GM19240 (cell line): Measurements from ENCODE around the gene KLHL14.
"Not testable (repeated sequence)": the region's sequence is repeated elsewhere in the genome, so short reads cannot be mapped to it uniquely, and the experiment has no call there.

ENCODE experiments used
- DNase-seq: peaks from one replicate; pipeline ENCODE4 v3.0.0; 2011; ENCODE audit warnings: low spot score; ENCODE audit not compliant: insufficient read length

KLHL14 gene, protein sequence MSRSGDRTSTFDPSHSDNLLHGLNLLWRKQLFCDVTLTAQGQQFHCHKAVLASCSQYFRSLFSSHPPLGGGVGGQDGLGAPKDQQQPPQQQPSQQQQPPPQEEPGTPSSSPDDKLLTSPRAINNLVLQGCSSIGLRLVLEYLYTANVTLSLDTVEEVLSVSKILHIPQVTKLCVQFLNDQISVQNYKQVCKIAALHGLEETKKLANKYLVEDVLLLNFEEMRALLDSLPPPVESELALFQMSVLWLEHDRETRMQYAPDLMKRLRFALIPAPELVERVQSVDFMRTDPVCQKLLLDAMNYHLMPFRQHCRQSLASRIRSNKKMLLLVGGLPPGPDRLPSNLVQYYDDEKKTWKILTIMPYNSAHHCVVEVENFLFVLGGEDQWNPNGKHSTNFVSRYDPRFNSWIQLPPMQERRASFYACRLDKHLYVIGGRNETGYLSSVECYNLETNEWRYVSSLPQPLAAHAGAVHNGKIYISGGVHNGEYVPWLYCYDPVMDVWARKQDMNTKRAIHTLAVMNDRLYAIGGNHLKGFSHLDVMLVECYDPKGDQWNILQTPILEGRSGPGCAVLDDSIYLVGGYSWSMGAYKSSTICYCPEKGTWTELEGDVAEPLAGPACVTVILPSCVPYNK

DNA sequence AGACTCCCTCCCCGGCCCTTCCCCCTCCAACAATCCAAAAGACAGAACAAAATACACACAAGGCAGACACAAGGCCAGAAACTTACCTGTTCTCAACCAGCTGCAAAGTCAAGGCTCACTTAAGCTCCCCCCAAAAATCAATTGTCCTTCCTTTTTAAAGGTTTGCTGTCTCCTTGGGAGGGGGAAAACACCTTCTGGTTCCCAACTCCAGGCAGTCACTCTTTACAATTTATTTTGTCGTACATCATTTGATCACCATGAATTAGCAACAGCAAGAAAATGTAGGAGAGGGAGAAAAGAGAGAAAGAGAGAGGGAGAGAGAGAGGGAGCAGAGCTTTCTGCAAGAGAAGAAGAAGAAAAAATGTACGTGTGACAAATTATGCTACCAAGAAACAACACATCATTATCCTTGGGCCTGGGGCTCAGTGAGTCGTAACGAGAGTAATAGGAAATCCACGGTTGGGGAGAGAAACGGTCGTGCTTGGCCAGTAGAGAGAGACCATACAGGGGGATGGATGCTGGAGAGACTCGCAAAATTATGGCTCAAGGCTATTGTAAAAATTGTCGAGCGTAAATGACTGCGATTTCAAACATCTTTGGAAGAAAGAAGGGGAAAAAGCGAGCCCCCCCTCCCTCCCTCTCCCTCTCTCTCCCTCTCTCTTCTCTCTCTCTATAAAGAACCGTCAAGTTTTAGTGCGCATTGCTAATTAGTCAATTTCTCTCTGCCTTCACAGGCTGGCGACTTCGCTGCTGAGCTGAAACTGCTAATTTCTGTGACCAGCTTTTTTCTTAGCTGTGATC is at the start of gene KLHL14:
Gene KLHL14, minus strand, starts transcription at position 443 of the 801 bp plus-strand sequence. CDS start 2,432 bp downstream, outside the sequence.
- no peak for DNase-seq

DNA sequence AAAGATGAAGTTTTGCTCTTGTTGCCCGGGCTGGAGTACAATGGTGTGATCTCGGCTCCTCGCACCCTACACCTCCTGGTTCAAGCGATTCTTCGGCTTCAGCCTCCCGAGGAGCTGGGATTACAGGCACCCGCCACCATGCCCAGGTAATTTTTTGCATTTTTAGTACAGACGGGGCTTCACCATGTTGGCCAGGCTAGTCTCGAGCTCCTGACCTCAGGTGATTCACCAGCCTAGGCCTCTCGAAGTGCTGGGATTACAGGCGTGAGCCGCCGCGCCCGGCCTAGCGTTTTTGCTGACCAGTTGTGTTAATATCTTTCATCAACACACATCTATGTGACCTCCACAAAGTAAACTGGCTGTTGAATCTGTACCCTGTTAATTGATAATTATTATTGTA is 49.4 kb upstream of the KLHL14 start:
- no peak for DNase-seq

DNA sequence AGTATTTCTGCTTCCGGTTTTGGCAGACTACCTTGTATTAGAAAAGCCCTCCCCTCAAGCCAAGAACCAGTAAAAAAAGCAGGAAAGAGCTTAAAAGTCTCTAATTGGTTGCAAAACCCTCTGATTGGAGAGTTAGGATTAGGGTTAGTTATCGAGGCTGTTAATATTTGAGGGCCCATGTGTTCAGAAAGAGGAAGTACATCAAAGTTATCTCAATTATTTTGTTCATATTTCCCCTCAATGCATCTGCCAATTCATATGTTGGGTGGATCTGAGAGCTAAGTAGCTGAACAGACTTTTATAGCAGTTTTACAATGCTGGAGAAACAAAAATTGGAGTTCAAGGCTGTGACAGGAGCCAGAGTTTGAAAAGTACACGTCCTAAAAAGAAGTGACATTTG is 43.1 kb upstream of the KLHL14 start:
- no peak for DNase-seq

DNA sequence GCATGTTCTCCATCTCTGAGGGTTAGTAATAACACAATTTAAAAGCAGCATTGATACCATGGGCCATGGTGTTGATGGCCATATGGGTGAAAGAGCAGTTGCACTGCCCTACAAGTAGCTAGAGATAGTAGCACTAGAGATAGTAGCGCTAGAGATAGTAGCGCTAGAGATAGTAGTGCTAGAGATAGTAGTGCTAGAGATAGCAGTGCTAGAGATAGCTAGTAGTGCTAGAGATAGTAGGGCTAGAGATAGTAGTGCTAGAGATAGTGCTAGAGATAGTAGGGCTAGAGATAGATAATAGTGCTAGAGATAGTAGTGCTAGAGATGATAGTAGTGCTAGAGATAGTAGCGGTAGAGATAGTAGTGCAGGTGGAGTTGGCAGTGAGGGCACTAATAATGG is 39.5 kb upstream of the KLHL14 start:
- DNase-seq: no peak

DNA sequence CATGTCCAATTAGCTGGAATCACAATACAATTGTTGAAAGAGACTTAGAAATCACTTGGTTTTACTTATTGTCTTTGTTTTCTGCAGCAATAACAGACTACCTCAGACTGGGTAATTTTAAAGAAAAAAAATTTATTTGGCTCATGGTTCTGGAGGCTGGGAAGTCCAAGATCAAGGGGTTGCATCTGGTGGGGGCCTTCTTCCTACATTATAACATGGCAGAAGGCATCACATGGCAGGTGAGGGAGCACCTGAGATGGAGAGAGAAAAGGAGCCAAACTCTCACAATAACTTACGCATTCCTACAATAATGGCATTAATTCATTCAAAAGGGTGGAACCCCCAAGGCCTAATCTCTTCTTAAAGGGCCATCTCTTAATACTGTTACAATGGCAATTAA is 37.5 kb upstream of the KLHL14 start:
- no peak for DNase-seq

DNA sequence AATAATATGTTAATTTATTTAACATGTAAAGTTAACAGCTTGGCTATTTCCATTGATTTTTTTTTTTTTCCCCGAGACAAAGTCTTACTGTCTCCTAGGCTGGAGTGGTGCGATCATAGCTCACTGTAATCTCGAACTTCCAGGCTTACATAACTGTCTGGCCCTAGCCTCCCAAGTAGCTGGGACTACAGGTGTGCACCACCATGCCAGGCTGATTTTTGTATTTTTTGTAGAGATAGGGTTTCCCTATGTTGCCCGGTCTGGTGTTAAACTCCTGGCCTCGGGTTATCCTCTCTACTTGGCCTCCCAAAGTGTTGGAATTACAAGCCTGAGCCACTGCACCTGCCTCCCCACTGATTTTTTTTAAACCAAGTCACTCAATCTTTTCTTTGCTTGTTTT is 32.5 kb upstream of the KLHL14 start:
- DNase-seq: no peak

DNA sequence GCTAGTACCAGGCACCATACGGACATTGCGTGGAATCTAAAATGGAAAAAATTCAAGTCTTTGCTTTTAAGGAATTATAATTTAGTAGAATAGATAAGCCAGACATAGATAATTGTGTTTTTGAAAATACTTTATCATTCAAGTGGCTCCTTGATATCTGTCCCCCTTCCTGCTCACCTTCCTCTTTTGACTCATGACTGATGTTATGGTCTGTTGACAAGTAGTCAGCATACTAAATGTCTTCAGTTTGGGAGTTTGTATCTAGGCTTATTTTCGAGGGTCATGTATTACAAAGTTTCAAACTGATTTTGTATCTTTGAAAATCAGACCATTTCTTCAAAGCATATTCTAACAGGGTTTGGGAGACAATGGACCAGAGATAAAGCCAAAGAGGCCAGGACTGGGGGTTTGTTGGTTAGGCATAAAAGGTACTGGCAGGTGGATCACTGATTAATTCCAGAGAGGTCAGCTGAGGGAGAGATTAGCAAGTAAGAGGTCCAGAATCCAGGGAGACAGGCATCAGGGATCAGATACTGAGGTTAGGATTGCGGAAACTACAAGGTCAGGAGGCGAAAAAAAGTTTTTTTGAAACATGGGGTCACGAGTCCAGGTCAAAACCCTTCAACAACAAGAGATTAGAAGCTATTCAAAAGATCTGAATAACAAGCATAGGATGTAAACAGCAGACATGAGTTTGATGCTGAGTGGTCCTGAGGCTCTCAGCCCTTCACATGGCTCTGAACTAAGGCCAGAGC is 31.5 kb upstream of the KLHL14 start:
- no peak for DNase-seq

DNA sequence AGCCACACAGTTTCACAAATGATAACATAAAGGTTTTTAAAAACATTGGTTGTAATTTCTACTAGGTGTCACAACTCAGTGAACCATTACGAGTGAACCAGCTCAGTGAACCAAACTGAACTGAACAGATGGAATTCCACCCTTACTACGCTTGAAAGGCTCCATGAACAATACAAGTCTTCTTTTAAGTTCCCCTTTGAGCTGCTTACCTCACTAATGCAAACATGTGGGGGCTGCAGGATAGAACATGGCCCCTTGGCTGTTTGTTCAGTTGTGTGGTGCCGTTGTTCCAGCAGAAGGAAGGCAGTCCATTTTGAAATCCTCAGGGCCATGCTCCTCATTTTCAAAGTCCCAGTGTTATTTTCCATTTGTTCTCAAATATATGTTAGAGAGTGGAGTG is 30.7 kb upstream of the KLHL14 start:
- no peak for DNase-seq

DNA sequence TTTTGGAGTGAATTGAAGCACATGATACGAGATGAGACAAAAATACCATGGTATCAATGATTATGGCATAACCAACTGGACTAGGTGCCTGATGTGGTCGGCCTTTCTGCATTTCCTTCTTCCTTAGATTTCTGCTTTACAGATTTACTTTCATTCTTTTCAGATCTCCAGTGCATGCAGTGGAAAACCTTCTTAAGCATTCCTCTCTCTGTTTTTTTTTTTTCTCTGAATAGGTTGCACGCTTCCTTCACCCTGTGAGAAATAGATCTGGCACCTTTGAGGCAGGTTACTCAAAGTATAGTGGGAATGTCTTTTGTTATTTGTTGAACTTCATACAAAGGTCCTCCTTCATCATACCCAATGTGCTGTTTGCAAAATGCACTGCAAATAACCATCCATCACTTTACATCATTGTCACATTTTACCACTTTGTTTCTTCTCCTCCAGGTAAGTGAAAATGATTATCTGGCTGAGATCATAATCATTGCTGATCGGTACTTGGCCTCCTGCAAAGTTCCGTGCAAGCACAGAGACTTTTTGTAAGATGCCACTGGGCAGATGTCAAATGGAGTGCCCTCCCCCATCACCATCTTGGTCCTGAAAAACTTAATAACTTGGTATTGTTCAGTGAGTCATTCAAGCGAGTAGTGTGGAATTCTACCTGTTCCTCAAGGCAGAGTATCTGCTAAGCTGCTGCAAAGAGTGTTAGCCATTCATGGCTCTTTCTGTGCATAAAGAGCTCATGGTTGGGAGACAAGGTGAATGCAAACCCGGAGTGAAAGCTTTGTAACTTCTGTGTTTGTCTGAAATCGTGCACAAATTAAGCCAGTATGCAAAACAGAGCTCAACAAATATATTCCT is 30.0 kb upstream of the KLHL14 start:
- no peak for DNase-seq

DNA sequence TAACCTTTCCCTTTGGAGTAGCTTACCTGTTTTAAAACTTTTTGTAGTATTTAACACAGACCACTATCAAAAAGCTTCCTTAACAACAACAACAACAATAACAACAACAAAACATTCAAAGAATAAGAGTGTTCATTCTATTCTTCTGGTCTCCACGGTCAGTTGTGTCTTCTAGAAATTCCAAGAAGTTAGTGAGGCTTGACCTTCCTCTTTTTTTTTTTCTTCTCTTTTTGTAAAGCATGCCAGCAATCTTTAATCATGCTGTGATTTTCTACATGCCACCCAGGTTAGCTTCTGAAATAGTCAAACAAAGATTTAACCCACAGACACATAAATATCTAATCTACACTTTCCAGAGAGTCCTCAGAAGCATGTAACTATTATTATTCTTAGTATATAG is 28.4 kb upstream of the KLHL14 start:
- DNase-seq: no peak

DNA sequence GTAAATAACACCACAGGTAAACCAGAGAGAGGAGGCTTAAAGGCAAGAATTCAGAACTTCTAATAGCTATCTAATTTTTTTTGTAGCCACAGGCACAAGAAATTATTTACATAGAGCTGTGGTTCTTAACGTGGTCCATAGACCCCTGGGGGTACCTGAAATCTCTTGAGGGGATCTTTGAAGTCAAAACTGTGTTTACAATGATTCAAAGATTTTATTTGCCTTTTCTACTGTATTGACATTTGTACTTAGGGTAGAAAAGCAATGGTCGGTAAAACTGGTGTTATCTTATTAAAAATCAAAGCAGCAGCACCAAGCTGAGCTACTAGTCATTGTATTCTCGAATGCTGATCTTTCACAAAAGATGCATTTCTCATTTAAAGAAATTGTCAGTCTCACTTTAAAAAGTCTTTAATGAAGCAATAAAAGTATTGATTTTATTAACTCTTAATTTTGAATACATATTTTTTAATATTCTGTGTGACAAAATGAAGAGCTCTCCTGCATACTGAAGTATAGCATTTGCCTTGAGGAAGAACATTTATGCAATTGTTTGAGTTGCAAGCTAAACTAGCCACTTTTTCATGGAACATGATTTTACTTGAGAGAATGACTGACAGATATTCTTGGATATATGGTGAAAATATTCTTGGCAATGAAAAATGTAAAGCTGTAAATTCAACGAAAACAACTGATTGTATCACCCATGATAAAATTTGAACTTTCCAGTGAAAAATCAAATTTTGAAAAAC is 25.6 kb upstream of the KLHL14 start:
- no peak for DNase-seq

DNA sequence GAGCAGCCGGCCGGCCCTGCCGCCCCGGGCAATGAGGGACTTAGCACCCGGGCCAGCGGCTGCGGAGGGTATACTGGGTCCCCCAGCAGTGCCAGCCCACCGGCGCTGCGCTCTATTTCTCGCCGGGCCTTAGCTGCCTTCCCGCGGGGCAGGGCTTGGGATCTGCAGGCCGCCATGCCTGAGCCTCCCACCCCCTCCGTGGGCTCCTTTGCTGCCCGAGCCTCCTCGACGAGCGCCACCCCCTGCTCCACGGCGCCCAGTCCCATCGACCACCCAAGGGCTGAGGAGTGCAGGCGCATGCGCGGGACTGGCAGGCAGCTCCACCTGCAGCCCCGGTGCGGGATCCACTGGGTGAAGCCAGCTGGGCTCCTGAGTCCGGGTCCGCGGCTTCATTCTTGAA is 21.8 kb upstream of the KLHL14 start:
- DNase-seq: not testable (repeated sequence)

DNA sequence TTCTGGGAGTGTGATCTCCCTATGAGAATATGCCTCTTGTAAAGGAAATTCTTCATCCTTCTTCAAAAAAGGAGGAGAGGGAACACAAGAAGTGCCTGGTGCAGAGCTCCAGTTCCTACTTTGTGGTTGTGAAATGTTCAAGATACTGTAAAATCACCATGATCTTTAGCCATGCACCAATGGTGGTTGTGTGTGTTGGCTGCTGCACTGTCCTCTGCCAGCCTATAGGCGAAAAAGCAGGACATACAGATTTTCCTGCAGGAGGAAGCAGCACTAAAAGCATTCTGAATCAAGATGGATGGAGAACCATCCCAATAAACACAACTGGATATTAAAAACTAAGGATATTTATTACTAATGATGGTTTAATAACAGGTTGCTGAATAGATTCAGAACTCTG is 6.2 kb upstream of the KLHL14 start:
- no peak for DNase-seq

DNA sequence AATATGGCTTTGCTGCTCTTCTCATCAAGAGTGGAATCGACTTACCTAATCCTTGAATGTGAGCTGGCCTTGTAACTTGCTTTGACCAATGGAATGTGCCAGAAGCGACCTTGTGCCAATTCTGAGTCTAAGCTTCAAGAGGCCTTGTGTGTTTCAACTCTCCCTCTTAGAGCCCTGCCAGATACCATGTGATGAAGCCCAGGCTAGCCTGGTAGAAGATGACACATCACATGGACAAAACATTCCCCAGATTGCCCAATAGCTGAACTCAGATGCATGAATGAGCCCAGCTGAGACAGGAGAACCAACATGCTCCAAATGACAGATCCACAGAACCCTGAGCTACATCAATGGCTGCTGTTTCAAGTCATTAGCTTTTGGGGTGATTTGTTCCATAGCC is 4.2 kb upstream of the KLHL14 start:
- no peak for DNase-seq

DNA sequence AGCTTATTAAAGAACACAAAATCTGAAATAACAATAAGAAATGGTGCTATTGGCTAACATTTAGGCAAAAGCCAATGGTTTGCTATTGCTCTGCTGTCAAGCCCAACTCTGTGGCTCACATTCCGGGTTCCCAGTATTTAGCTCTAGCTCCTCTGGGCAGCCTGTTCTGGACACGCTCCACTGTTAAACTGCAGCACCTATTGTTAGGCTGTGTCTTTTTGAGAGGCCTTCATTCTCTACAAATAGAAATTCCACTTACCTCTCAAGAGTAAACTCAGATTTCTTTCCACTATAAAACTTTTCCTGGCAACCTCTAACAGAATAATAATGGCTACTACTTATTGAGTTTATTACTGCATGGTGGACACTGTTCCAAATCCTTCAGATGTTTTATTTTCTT is 3.7 kb upstream of the KLHL14 start:
- DNase-seq: no peak

DNA sequence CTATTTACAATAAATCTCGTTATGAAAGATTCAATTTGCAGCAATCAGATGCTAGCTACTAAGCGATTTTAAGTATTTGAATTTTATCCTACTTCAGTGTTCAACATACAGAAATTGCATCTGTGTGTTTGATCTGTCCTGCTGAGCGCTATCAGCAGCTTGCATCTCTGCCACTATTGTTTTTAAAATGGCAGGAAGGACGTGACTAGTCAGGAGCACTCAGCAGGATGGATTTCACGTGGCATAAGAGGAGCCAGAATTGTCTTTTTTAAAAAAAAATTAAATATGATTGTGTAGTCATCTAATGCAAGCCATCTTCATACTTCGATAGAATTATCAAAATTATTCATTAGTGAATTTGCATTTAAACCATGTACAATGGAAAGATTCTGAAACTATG is 2.8 kb upstream of the KLHL14 start:
- no peak for DNase-seq

DNA sequence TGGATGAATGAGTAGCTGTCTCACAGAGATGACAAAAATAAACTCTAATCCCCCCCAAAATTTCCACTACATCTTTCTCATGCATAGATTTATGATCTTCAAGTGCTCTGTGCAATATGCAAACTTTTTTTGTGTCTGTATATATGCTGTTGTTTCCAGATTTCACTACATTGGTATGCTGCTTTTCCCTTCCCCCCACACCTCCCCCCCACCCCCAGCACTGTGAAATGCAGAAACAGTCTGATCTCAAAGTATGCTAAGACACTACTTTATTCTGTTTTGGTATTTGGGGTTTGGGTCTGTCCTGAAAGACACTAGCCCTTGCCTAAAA is 524 bp upstream of the KLHL14 start:
- no peak for DNase-seq

DNA sequence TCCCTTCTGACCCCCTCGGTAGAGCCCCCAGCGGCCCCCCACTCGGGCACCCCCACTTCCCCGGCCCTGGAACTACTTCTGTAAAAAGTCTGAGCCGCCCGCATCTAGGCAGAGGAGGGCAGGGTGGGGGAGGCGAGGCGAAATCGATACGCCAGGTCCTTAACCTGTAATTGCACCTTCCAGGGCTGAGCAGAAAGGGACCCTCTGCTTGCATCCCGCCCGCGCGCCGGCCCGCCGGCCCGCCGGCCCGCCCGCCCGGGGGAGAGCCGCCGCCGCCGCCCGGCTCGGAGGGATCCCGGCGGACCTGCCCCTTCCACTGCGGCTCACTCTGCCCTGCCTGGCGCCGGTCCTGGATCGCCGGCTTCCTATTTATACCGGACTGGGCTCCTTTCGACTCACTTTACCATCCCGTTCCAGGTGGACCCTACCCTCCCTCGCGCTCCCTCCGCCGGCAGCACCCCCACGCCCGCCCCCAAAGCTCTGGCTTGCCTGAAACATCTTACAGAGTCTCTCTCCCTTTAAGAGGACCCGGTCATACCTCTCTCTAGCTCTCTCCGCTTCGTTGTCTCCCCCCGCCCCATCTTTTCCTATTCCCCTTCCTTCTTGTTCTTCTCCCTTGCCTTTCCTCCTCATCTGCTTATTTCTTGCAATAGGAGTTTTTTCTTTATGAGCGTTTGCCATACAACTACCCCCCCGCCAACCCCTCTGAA is 797 bp downstream of the KLHL14 start:
- DNase-seq: no peak

DNA sequence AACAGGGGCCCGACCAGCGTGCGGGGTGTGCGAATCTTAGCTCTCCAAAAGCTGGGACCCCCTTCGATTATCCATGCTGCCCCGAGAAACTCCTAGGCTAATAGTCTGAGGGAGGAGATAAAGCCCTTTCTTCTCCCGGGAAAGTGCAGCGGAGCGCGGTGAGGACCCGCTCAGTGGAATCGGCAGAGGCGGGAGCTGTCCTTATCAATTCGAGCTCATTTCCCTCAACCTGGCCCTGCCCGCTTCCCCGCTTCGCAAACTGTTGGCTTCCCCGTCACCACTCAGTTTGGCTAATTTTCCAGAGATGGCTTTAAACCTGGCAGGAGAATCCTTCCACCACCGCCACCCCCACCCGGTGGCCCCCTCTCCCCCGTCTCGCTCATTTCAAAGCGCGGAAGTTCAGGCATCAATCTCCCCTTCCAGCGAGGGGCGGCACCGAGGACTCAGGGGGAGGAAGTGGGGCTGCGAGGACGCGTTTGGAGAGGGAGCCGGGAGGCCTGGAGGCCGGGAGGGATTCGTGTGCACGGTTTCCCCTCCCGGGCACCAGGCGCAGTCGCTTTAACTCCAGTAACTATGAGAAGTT is 1.6 kb downstream of the KLHL14 start:
- no peak for DNase-seq
